A673 (cell line): ENCODE results near the gene WDR45B. TPM values are rescaled to one million over a fixed set of nuclear protein-coding genes. Genes with fewer than 3 reads are reported as not detected.

ENCODE experiments used
- BruUV-seq: library from RNA; stranded (reverse); fragments of 400-500 nt; replicated peaks from 2 replicates; lab custom pipeline; 2021; lab: Mats Ljungman, UMichigan
- CTCF ChIA-PET: fragments of 300-600 bp; sonication (Branson Sonifier 250); formaldehyde crosslinking; loops from one replicate; lab custom pipeline; 2022; ENCODE audit warnings: antibody characterized with exemption; lab: Charles Lee
- POLR2A ChIA-PET: fragments of 300-600 bp; sonication (Branson Sonifier 250); formaldehyde crosslinking; loops from one replicate; lab custom pipeline; 2022; ENCODE audit warnings: antibody characterized with exemption; ENCODE audit not compliant: low non-redundant PET; lab: Charles Lee
- DNase-seq: peaks from one replicate; pipeline ENCODE4 v3.0.0-alpha.2; 2015; ENCODE audit warnings: low spot score
- H3K27ac ChIP-seq: fragments of 200-600 bp; sonication (generic); 2 replicates; pipeline ENCODE4 v1.5.1; 2016; ENCODE audit warnings: mixed run types, low read depth, mild to moderate bottlenecking, mixed read lengths, antibody characterized with exemption, low read length; ENCODE audit not compliant: poor library complexity, severe bottlenecking
- H3K27me3 ChIP-seq: fragments of 200-600 bp; sonication (generic); replicated peaks from 2 replicates; pipeline ENCODE4 v1.6.1; 2017; ENCODE audit warnings: mixed run types, low read depth, mild to moderate bottlenecking, mixed read lengths, antibody characterized with exemption, low read length; ENCODE audit not compliant: insufficient read depth, poor library complexity
- H3K36me3 ChIP-seq: fragments of 200-600 bp; sonication (generic); 2 replicates; pipeline ENCODE4 v1.6.1; 2016; ENCODE audit warnings: mixed run types, mild to moderate bottlenecking, mixed read lengths, antibody characterized with exemption, low read length; ENCODE audit not compliant: insufficient read depth, poor library complexity, severe bottlenecking
- H3K4me1 ChIP-seq: fragments of 200-600 bp; sonication (generic); 2 replicates; pipeline ENCODE4 v1.6.1; 2017; ENCODE audit warnings: mixed run types, mild to moderate bottlenecking, mixed read lengths, antibody characterized with exemption, low read length; ENCODE audit not compliant: insufficient read depth, poor library complexity, severe bottlenecking
- H3K4me3 ChIP-seq: fragments of 200-600 bp; sonication (generic); 2 replicates; pipeline ENCODE4 v1.5.1; 2016; ENCODE audit warnings: low read depth, mixed run types, mild to moderate bottlenecking, mixed read lengths, low read length; ENCODE audit not compliant: poor library complexity, severe bottlenecking
- H3K9me3 ChIP-seq: fragments of 200-600 bp; sonication (generic); 2 replicates; pipeline ENCODE4 v1.6.1; 2016; ENCODE audit warnings: mixed run types, low read depth, mild to moderate bottlenecking, mixed read lengths, antibody characterized with exemption, low read length; ENCODE audit not compliant: poor library complexity, severe bottlenecking
- CTCF ChIP-seq: fragments of 300-800, 200-600 bp; sonication (generic); conservative IDR thresholded peaks from 2 replicates; pipeline ENCODE4 v1.5.1; 2017; ENCODE audit warnings: low read depth, mild to moderate bottlenecking, antibody characterized with exemption, low read length, moderate library complexity, mixed read lengths
- EZH2 ChIP-seq: fragments of 200-600 bp; sonication (generic); IDR thresholded peaks from 2 replicates; pipeline ENCODE4 v1.6.1; 2017; ENCODE audit warnings: borderline replicate concordance, low read depth, mild to moderate bottlenecking, mixed read lengths, antibody characterized with exemption, low read length; ENCODE audit not compliant: poor library complexity, severe bottlenecking
- intact Hi-C: fragments of 100-400 bp; cut with micrococcal nuclease; formaldehyde crosslinking; loops from one replicate; pipeline ENCODE4 v1.10.0; 2022; ENCODE audit not compliant: unreplicated experiment
- total RNA-seq: library from RNA; stranded (reverse); gene quantifications from 2 replicates; pipeline ENCODE4 v1.2.3, GENCODE V29; 2021

The WDR45B gene
- total RNA-seq, 1 experiment from 2014 or later = 73.0 TPM

- CTCF ChIA-PET = no interaction called here
Measured at GRCh38 chr17:82650723-82651122, 2.5 kb upstream of the WDR45B start.

GRCh38 chr17:82649501-82650261 is 1.4 kb upstream of the WDR45B start:
- Histone ChIP-seq H3K27ac (peak overlapping the region; percentile 82), H3K4me1 (peaks cover 5% of the 10 kb centered on the region), H3K36me3 (no peaks in the 10 kb centered on the region), H3K27me3 (no peaks in the 10 kb centered on the region), H3K4me3 (no peak overlapping the region), H3K9me3 (no peaks in the 10 kb centered on the region)
- BruUV-seq = no TSS peak
- CTCF ChIA-PET = no interaction called here
- POLR2A ChIA-PET = no interaction called here
- intact Hi-C loops = loop anchor here (10.0 kb wide), 1 partner anchor 115 kb away; no protein-coding TSS in a partner anchor
- no peak for DNase-seq
- TF ChIP-seq EZH2 (no peak), CTCF (no peak)

More at GRCh38 chr17:82650723-82651122, 2.5 kb upstream of the WDR45B start:
- Histone ChIP-seq H3K4me3 (no peak overlapping the region), H3K27ac (no peak overlapping the region), H3K9me3 (no peaks in the 10 kb centered on the region), H3K27me3 (no peaks in the 10 kb centered on the region), H3K36me3 (no peaks in the 10 kb centered on the region), H3K4me1 (peaks cover 5% of the 10 kb centered on the region)
- DNase-seq = no peak
- TF ChIP-seq CTCF (no peak), EZH2 (no peak)
- POLR2A ChIA-PET = no interaction called here
- intact Hi-C loops = no loop called here
- no TSS peak for BruUV-seq

- Histone ChIP-seq H3K4me3 (peak overlapping the region; percentile 45), H3K4me1 (peaks cover 5% of the 10 kb centered on the region), H3K9me3 (no peaks in the 10 kb centered on the region), H3K36me3 (peaks cover 7% of the 10 kb centered on the region), H3K27me3 (no peaks in the 10 kb centered on the region), H3K27ac (peak overlapping the region; percentile 82)
- POLR2A ChIA-PET = interaction anchor here (0.7 kb wide), 1 partner anchor 16 kb away, joined by 5 read pairs; no protein-coding TSS in a partner anchor
- peak; percentile 54 for DNase-seq
- TF ChIP-seq CTCF = no peak
- TF ChIP-seq EZH2 = no peak
- intact Hi-C loops = loop anchor here (10.0 kb wide), 1 partner anchor 116 kb away; no protein-coding TSS in a partner anchor
- CTCF ChIA-PET = no interaction called here
- BruUV-seq = no TSS peak
Measured at GRCh38 chr17:82648742-82649331, 593 bp upstream of the WDR45B start.
